ENCODE results near the gene LETM1. TPM values are rescaled to one million over a fixed set of nuclear protein-coding genes. Genes with fewer than 3 reads are reported as not detected.

Gene LETM1
- total RNA-seq, 1 donor from 2014 or later = 60.3 TPM

GRCh38 chr4:1862055-1862911 is 6.3 kb upstream of the LETM1 start:
- no peak overlapping the region for H3K9ac ChIP-seq (ENCODE audit: low read length)
- no peaks in the 10 kb centered on the region for H3K9me3 ChIP-seq (ENCODE audit: insufficient read depth, low read depth, low read length)
- no peak for TF ChIP-seq CTCF (IDR thresholded peaks at IDR 0.05; ENCODE audit: insufficient read depth, low read depth, low read length)
- TF ChIP-seq EZH2 (IDR thresholded peaks at IDR 0.05; ENCODE audit: insufficient read depth, low read length) = no peak
- H3K27me3 Mint-ChIP-seq (ENCODE audit: low read depth, unreplicated experiment) = peaks cover 34% of the 10 kb centered on the region
- peaks cover 12% of the 10 kb centered on the region for H3K4me1 ChIP-seq (ENCODE audit: insufficient read depth, low read length)
- peak overlapping the region; percentile 60 for H3K4me2 ChIP-seq (ENCODE audit: low read length)
- H3K27ac ChIP-seq (ENCODE audit: low read depth, low read length) = no peak overlapping the region
- H3K79me2 ChIP-seq (ENCODE audit: insufficient read depth, low read length) = peaks cover 4% of the 10 kb centered on the region
- H3K4me1 Mint-ChIP-seq (ENCODE audit: low read depth, unreplicated experiment) = peaks cover 1% of the 10 kb centered on the region
- no peak overlapping the region for H3K4me3 ChIP-seq (ENCODE audit: insufficient read depth, low read depth, low read length)
- no peaks in the 10 kb centered on the region for H3K27me3 ChIP-seq (ENCODE audit: insufficient read depth, low read length)
- H4K20me1 ChIP-seq (ENCODE audit: insufficient read depth, low read length) = no peaks in the 10 kb centered on the region
- H2AFZ ChIP-seq (ENCODE audit: low read depth, low read length) = no peak overlapping the region
- no peaks in the 10 kb centered on the region for H3K36me3 Mint-ChIP-seq (ENCODE audit: low read depth, unreplicated experiment)
- H3K27ac Mint-ChIP-seq (ENCODE audit: unreplicated experiment) = no peak overlapping the region
- no peak for FAIRE-seq
- no peaks in the 10 kb centered on the region for H3K36me3 ChIP-seq (ENCODE audit: insufficient read depth, low read length)
- H3K4me3 Mint-ChIP-seq (ENCODE audit: unreplicated experiment) = no peak overlapping the region
- no peaks in the 10 kb centered on the region for H3K9me3 Mint-ChIP-seq (ENCODE audit: unreplicated experiment)
- no peak for DNase-seq (ENCODE audit: low read depth)

DNA sequence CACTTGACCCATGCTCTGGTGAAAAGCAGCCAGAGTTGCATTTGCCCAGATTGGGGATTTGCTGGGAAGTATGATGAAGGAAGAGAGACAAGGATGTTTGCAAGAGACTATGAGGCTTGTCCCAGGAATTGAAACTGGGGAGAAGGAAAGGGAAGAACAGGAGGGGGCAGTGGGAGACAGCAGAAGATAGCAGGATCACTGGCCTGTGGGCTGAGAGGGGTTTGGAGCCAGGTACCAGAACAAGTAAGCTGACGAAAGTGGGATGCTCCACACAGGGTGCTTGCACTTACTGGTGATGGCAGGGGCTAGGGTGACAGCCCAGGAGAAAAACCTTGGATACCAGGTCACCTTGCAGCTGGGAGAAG is 3.4 kb upstream of the LETM1 start:
- Histone ChIP-seq H4K20me1 (ENCODE audit: insufficient read depth, low read length) (peaks cover 7% of the 10 kb centered on the region), H3K79me2 (ENCODE audit: insufficient read depth, low read length) (peaks cover 33% of the 10 kb centered on the region), H2AFZ (ENCODE audit: low read depth, low read length) (no peak overlapping the region), H3K4me3 (ENCODE audit: insufficient read depth, low read depth, low read length) (no peak overlapping the region), H3K9me3 (ENCODE audit: insufficient read depth, low read depth, low read length) (no peaks in the 10 kb centered on the region), H3K36me3 (ENCODE audit: insufficient read depth, low read length) (no peaks in the 10 kb centered on the region), H3K27me3 (ENCODE audit: insufficient read depth, low read length) (no peaks in the 10 kb centered on the region), H3K4me1 (ENCODE audit: insufficient read depth, low read length) (peaks cover 24% of the 10 kb centered on the region), H3K27ac (ENCODE audit: low read depth, low read length) (no peak overlapping the region), H3K4me2 (ENCODE audit: low read length) (no peak overlapping the region), H3K9ac (ENCODE audit: low read length) (no peak overlapping the region)
- H3K27me3 Mint-ChIP-seq (ENCODE audit: low read depth, unreplicated experiment) = peaks cover 22% of the 10 kb centered on the region
- H3K4me3 Mint-ChIP-seq (ENCODE audit: unreplicated experiment) = no peak overlapping the region
- no peak overlapping the region for H3K27ac Mint-ChIP-seq (ENCODE audit: unreplicated experiment)
- H3K4me1 Mint-ChIP-seq (ENCODE audit: low read depth, unreplicated experiment) = peaks cover 1% of the 10 kb centered on the region
- TF ChIP-seq EZH2 (IDR thresholded peaks at IDR 0.05; ENCODE audit: insufficient read depth, low read length) = no peak
- no peak for TF ChIP-seq CTCF (IDR thresholded peaks at IDR 0.05; ENCODE audit: insufficient read depth, low read depth, low read length)
- H3K36me3 Mint-ChIP-seq (ENCODE audit: low read depth, unreplicated experiment) = no peaks in the 10 kb centered on the region
- no peak for DNase-seq (ENCODE audit: low read depth)
- no peak for FAIRE-seq
- H3K9me3 Mint-ChIP-seq (ENCODE audit: unreplicated experiment) = no peaks in the 10 kb centered on the region

DNA sequence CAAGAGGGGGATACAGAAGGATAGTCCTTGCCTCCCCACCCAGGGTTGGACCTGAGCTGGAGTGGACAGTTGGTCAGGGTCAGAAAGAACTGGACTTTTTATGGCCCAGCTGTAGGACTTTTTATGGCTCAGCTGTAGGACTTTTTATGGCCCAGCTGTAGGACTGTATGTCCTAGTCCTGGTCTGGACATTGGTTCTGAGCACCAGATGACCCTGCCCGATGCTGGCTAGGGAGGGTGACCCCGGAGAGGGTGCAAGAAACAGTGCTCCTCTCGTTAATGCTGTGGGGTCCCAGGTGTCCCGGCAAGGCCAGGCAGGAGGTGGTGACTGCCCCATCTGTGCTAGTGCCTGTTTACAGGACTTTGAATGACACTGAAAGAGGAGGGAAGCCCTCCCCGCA is 2.0 kb upstream of the LETM1 start:
- peaks cover 20% of the 10 kb centered on the region for H3K4me1 ChIP-seq (ENCODE audit: insufficient read depth, low read length)
- no peak overlapping the region for H3K4me3 Mint-ChIP-seq (ENCODE audit: unreplicated experiment)
- peaks cover 5% of the 10 kb centered on the region for H3K36me3 ChIP-seq (ENCODE audit: insufficient read depth, low read length)
- no peak for DNase-seq (ENCODE audit: low read depth)
- no peak for FAIRE-seq
- peaks cover 1% of the 10 kb centered on the region for H3K36me3 Mint-ChIP-seq (ENCODE audit: low read depth, unreplicated experiment)
- H4K20me1 ChIP-seq (ENCODE audit: insufficient read depth, low read length) = peaks cover 17% of the 10 kb centered on the region
- H3K9me3 ChIP-seq (ENCODE audit: insufficient read depth, low read depth, low read length) = no peaks in the 10 kb centered on the region
- no peak for TF ChIP-seq EZH2 (IDR thresholded peaks at IDR 0.05; ENCODE audit: insufficient read depth, low read length)
- no peak for TF ChIP-seq CTCF (IDR thresholded peaks at IDR 0.05; ENCODE audit: insufficient read depth, low read depth, low read length)
- no peaks in the 10 kb centered on the region for H3K27me3 ChIP-seq (ENCODE audit: insufficient read depth, low read length)
- peaks cover 46% of the 10 kb centered on the region for H3K79me2 ChIP-seq (ENCODE audit: insufficient read depth, low read length)
- H3K4me1 Mint-ChIP-seq (ENCODE audit: low read depth, unreplicated experiment) = peaks cover 2% of the 10 kb centered on the region
- H2AFZ ChIP-seq (ENCODE audit: low read depth, low read length) = no peak overlapping the region
- no peak overlapping the region for H3K4me3 ChIP-seq (ENCODE audit: insufficient read depth, low read depth, low read length)
- no peak overlapping the region for H3K27ac ChIP-seq (ENCODE audit: low read depth, low read length)
- no peak overlapping the region for H3K9ac ChIP-seq (ENCODE audit: low read length)
- H3K4me2 ChIP-seq (ENCODE audit: low read length) = peak overlapping the region; percentile 91
- no peak overlapping the region for H3K27ac Mint-ChIP-seq (ENCODE audit: unreplicated experiment)
- H3K27me3 Mint-ChIP-seq (ENCODE audit: low read depth, unreplicated experiment) = peaks cover 15% of the 10 kb centered on the region
- H3K9me3 Mint-ChIP-seq (ENCODE audit: unreplicated experiment) = no peaks in the 10 kb centered on the region

Data from astrocyte (in vitro differentiated cells and primary cell).